SU-DHL-6 (cell line): ENCODE results near the gene LRP1.
A peak's percentile ranks its signal among the peaks of the same experiment; 100 is the strongest.

ENCODE experiments used
- H2AFZ ChIP-seq: fragments of 200-600 bp; sonication (generic); 2 replicates; pipeline ENCODE4 v1.6.1; 2014; ENCODE audit warnings: low read depth, mild to moderate bottlenecking, moderate library complexity, mixed read lengths, antibody characterized with exemption, low read length; ENCODE audit not compliant: severe bottlenecking
- H3F3A ChIP-seq: fragments of 200-600 bp; shearing (Covaris generic); 2 replicates; pipeline ENCODE4 v1.6.0; 2016; ENCODE audit warnings: antibody characterized with exemption, mild to moderate bottlenecking; ENCODE audit not compliant: insufficient read depth
- H3K27ac ChIP-seq: fragments of 200-600 bp; sonication (generic); 2 replicates; pipeline ENCODE4 v1.5.1; 2016; ENCODE audit warnings: low read depth, mild to moderate bottlenecking, low read length, moderate library complexity, mixed read lengths
- H3K27me3 ChIP-seq: fragments of 200-600 bp; sonication (generic), shearing (Covaris generic); 2 replicates; pipeline ENCODE4 v1.6.0; 2014; ENCODE audit warnings: mild to moderate bottlenecking, low read length
- H3K36me3 ChIP-seq: fragments of 200-600 bp; sonication (generic); 2 replicates; pipeline ENCODE4 v1.6.1; 2014; ENCODE audit warnings: mild to moderate bottlenecking, low read length, mixed read lengths
- H3K4me2 ChIP-seq: fragments of 300-600, 200-600 bp; shearing (Covaris generic), sonication (generic); 2 replicates; pipeline ENCODE4 v1.6.0; 2014; ENCODE audit warnings: low read length, low read depth, mild to moderate bottlenecking; ENCODE audit not compliant: poor library complexity, severe bottlenecking
- H3K4me3 ChIP-seq: fragments of 200-600 bp; sonication (generic); 2 replicates; pipeline ENCODE4 v1.5.1; 2014; ENCODE audit warnings: antibody characterized with exemption, low read length, mild to moderate bottlenecking, mixed read lengths; ENCODE audit not compliant: insufficient read depth, poor library complexity, severe bottlenecking
- H3K79me2 ChIP-seq: fragments of 200-600 bp; sonication (generic); 2 replicates; pipeline ENCODE4 v1.6.1; 2014; ENCODE audit warnings: mild to moderate bottlenecking, low read length, moderate library complexity; ENCODE audit not compliant: insufficient read depth
- H3K9ac ChIP-seq: fragments of 200-600 bp; sonication (generic); 2 replicates; pipeline ENCODE4 v1.7.0; 2014; ENCODE audit warnings: mild to moderate bottlenecking, low read length
- H3K9me2 ChIP-seq: fragments of 200-600 bp; sonication (generic); replicated peaks from 2 replicates; pipeline ENCODE4 v1.6.1; 2014; ENCODE audit warnings: low read length; ENCODE audit not compliant: insufficient read depth
- H3K9me3 ChIP-seq: fragments of 200-600 bp; sonication (generic); 2 replicates; pipeline ENCODE4 v1.6.1; 2014; ENCODE audit warnings: low read length, mixed read lengths; ENCODE audit not compliant: insufficient read depth
- H4K20me1 ChIP-seq: fragments of 200-600 bp; sonication (generic); 2 replicates; pipeline ENCODE4 v1.6.1; 2014; ENCODE audit warnings: low read depth, mild to moderate bottlenecking, antibody characterized with exemption, low read length, moderate library complexity, mixed read lengths
- EZH2phosphoT487 ChIP-seq: fragments of 200-600 bp; sonication (generic), shearing (Covaris generic); conservative IDR thresholded peaks from 2 replicates; pipeline ENCODE4 v1.6.1; 2018; ENCODE audit warnings: mild to moderate bottlenecking, antibody characterized with exemption, low read length, moderate library complexity, mixed read lengths
- TF ChIP-seq, protein P1 (sequence below): fragments of 200-600 bp; sonication (generic); IDR thresholded peaks from one replicate; pipeline ENCODE4 v1.5.1; 2017; ENCODE audit warnings: antibody characterized with exemption, mild to moderate bottlenecking, low read length, moderate library complexity; ENCODE audit not compliant: insufficient read depth, poor library complexity, severe bottlenecking

The LRP1 gene

DNA sequence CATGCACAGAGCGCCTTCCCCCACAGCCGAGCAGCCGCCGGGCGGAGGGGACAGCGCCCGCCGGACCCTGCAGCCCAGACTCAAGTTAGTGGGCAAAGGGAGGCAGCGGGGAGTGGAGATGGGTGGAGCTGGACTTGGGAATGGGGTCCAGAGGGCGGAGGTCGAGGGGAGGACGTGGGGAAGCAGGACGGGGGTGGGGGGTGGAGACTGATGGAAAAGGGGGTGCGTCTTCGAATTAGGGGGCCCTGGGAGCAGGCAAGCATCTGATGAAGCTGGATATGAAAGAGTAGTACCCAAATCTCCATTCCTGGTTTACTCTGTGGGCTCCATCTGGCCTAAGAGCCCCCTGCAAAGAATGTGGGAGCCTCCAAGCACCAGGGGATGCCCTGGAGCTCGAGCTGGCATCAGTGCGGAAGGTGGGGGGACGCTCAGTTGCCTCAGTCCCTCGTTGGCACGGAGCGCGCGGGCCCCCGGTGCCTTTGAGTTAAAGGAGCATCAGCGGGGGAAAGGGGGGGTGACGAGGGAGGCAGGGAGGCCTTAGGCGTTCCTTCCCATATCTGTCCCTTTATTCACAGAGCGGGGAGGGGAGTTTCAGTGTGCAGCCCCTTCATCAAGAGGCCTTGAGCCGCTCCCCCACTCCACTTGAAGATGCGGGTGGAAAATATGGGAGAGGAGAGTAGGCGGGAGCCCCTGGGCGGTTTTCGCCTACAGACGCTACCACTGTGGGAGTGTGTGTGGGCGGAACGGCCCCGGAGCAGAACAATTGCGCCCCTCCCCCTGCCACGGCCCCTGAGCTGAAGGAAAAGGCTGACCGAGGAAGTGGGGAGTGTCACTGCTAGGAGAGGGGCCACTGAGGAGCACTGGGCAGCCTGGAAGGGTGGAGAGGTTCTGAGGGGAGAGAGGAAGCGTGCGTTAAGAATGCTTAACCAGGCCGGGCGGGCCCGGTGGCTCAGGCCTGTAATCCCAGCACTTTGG lies 38.7 kb upstream of the LRP1 start:
- Histone ChIP-seq H3K79me2 (peaks cover 9% of the 10 kb centered on the region; the same call in 1 of the 2 replicates), H3K27ac (peak overlapping the region; percentile 67), H2AFZ (peak overlapping the region; percentile 5), H3K4me3 (peak overlapping the region; percentile 85), H3F3A (peaks cover 39% of the 10 kb centered on the region), H3K9me3 (no peaks in the 10 kb centered on the region), H3K27me3 (no peaks in the 10 kb centered on the region), H3K4me2 (peak overlapping the region; percentile 85), H3K9ac (peak overlapping the region; percentile 86), H4K20me1 (no peaks in the 10 kb centered on the region), H3K36me3 (no peaks in the 10 kb centered on the region), H3K9me2 (no peaks in the 10 kb centered on the region)
- TF ChIP-seq EZH2phosphoT487, result no peak
- TF ChIP-seq, protein P1, sequence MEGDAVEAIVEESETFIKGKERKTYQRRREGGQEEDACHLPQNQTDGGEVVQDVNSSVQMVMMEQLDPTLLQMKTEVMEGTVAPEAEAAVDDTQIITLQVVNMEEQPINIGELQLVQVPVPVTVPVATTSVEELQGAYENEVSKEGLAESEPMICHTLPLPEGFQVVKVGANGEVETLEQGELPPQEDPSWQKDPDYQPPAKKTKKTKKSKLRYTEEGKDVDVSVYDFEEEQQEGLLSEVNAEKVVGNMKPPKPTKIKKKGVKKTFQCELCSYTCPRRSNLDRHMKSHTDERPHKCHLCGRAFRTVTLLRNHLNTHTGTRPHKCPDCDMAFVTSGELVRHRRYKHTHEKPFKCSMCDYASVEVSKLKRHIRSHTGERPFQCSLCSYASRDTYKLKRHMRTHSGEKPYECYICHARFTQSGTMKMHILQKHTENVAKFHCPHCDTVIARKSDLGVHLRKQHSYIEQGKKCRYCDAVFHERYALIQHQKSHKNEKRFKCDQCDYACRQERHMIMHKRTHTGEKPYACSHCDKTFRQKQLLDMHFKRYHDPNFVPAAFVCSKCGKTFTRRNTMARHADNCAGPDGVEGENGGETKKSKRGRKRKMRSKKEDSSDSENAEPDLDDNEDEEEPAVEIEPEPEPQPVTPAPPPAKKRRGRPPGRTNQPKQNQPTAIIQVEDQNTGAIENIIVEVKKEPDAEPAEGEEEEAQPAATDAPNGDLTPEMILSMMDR, result no peak

- H3K9ac ChIP-seq, result no peak overlapping the region
- TF ChIP-seq EZH2phosphoT487, result no peak
- TF ChIP-seq, protein P1, result no peak
- H3K79me2 ChIP-seq, result peaks cover 9% of the 10 kb centered on the region; the same call in 1 of the 2 replicates
- no peaks in the 10 kb centered on the region for H3K27me3 ChIP-seq
- no peaks in the 10 kb centered on the region for H3K36me3 ChIP-seq
- H3K9me3 ChIP-seq, result no peaks in the 10 kb centered on the region
- H4K20me1 ChIP-seq, result no peaks in the 10 kb centered on the region
- H3K4me3 ChIP-seq, result no peak overlapping the region
- no peaks in the 10 kb centered on the region for H3K9me2 ChIP-seq
- no peak overlapping the region for H2AFZ ChIP-seq
- H3K4me2 ChIP-seq, result peak overlapping the region; percentile 85
- no peak overlapping the region for H3K27ac ChIP-seq
- H3F3A ChIP-seq, result peaks cover 41% of the 10 kb centered on the region
Observed at GRCh38 chr12:57090490-57090889, 37.8 kb upstream of the LRP1 start.

DNA sequence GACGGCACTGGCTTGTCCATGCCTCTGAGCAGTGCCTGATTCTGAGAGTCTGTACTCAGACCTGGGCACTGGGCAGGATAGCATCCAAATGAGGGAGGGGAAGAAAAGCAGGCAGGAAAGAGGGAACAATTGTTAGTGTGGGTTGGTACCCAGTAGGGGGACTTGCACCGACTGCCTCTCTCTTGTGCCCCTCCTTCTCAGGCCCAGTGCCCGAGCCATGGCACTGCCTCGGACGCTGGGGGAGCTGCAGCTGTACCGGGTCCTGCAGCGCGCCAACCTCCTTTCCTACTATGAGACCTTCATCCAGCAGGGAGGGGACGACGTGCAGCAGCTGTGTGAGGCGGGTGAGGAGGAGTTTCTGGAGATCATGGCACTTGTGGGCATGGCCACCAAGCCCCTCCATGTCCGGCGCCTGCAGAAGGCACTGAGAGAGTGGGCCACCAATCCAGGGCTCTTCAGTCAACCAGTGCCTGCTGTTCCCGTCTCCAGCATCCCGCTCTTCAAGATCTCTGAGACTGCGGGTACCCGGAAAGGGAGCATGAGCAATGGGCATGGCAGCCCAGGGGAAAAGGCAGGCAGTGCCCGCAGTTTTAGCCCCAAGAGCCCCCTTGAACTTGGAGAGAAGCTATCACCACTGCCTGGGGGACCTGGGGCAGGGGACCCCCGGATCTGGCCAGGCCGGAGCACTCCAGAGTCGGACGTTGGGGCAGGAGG lies 37.2 kb upstream of the LRP1 start:
- no peak overlapping the region for H3K27ac ChIP-seq
- no peaks in the 10 kb centered on the region for H3K36me3 ChIP-seq

More for the DNA sequence above, 37.2 kb upstream of the LRP1 start:
- peak overlapping the region; percentile 85 for H3K4me2 ChIP-seq
- H3F3A ChIP-seq, result peaks cover 39% of the 10 kb centered on the region
- no peaks in the 10 kb centered on the region for H3K27me3 ChIP-seq
- H3K9ac ChIP-seq, result no peak overlapping the region
- peaks cover 9% of the 10 kb centered on the region; the same call in 1 of the 2 replicates for H3K79me2 ChIP-seq
- no peaks in the 10 kb centered on the region for H3K9me3 ChIP-seq
- H2AFZ ChIP-seq, result no peak overlapping the region
- no peak overlapping the region for H3K4me3 ChIP-seq
- TF ChIP-seq EZH2phosphoT487, result no peak
- TF ChIP-seq, protein P1, result no peak
- H4K20me1 ChIP-seq, result no peaks in the 10 kb centered on the region
- no peaks in the 10 kb centered on the region for H3K9me2 ChIP-seq
